ENCODE measurements around the gene TANC2.

The TANC2 gene

GRCh38 chr17:62966426-62967204, 580 bp downstream of the TANC2 start:
- no peaks in the 10 kb centered on the region for H3K36me3 ChIP-seq (ENCODE audit: control insufficient read depth in 2 of 2, insufficient read depth in 1 of 2, low read length in 2 of 2)
- POLR2A ChIA-PET, result interaction anchor here (0.6 to 1.6 kb wide), 2 partner anchors 53 to 188 kb away, joined by 3 to 4 read pairs; no protein-coding TSS in a partner anchor
- CTCF ChIA-PET, result interaction anchor here (0.6 to 1.8 kb wide), 7 partner anchors 20 to 793 kb away, joined by 3 to 6 read pairs (median 3); no protein-coding TSS in a partner anchor
- H3K9me3 ChIP-seq (ENCODE audit: control insufficient read depth, insufficient read depth, low read depth, low read length), result no peaks in the 10 kb centered on the region
- peaks cover 12% of the 10 kb centered on the region for H3K4me1 ChIP-seq (ENCODE audit: control insufficient read depth, insufficient read depth, low read length)
- H3K4me3 ChIP-seq (ENCODE audit: low read depth, low read length), result peak overlapping the region; percentile 66
- H3K27ac ChIP-seq (ENCODE audit: extremely low read depth, low read depth, low read length), result peak overlapping the region; percentile 93
- TF ChIP-seq ZNF391 (tag by site-specific recombination; IDR thresholded peaks at IDR 0.05; ENCODE audit: borderline replicate concordance, low read depth), result no peak
- TF ChIP-seq ZNF600 (tag by site-specific recombination; IDR thresholded peaks at IDR 0.05), result peak; percentile 99
- TF ChIP-seq ZNF555 (tag by site-specific recombination; conservative IDR thresholded peaks at IDR 0.05), result no peak
- TF ChIP-seq KLF16 (tag by site-specific recombination; IDR thresholded peaks at IDR 0.05), result peak; percentile 25; the same call in 1 of the 2 replicates
- TF ChIP-seq PBX3 (CRISPR knock-in tag; IDR thresholded peaks at IDR 0.05), result 0 out of 2 replicates have a peak, but pooled peaks have one; percentile 71
- peak; percentile 48 for TF ChIP-seq ZBTB26 (tag by site-specific recombination; optimal IDR thresholded peaks at IDR 0.05)
- no peak; the same call in 1 of the 2 replicates for TF ChIP-seq EGR2 (tag by site-specific recombination; IDR thresholded peaks at IDR 0.05; ENCODE audit: low read depth)
- 0 out of 2 replicates have a peak, but pooled peaks have one; percentile 25 for TF ChIP-seq SP3 (tag by site-specific recombination; IDR thresholded peaks at IDR 0.05)
- TF ChIP-seq ZBTB8A (tag by site-specific recombination; IDR thresholded peaks at IDR 0.05), result peak; percentile 56
- peak; percentile 75 for TF ChIP-seq ZEB2 (tag by site-specific recombination; IDR thresholded peaks at IDR 0.05)
- no peak for TF ChIP-seq ZNF214 (tag by site-specific recombination; IDR thresholded peaks at IDR 0.05; ENCODE audit: borderline replicate concordance)
- peak; percentile 83 for TF ChIP-seq ZNF335 (tag by site-specific recombination; conservative IDR thresholded peaks at IDR 0.05)
- TF ChIP-seq ZFHX2 (tag by site-specific recombination; conservative IDR thresholded peaks at IDR 0.05), result peak; percentile 57
- no peak for TF ChIP-seq SCRT2 (tag by site-specific recombination; IDR thresholded peaks at IDR 0.05)
- peak; percentile 55; the same call in 1 of the 2 replicates for TF ChIP-seq INSM2 (tag by site-specific recombination; IDR thresholded peaks at IDR 0.05)
- TF ChIP-seq GLIS2 (tag by site-specific recombination; IDR thresholded peaks at IDR 0.05), result peak; percentile 62
- peak; percentile 45; the same call in 1 of the 2 replicates for TF ChIP-seq ZNF777 (tag by site-specific recombination; IDR thresholded peaks at IDR 0.05; ENCODE audit: borderline replicate concordance)
- peak; percentile 45; the same call in 1 of the 2 replicates for TF ChIP-seq ZBTB10 (tag by site-specific recombination; IDR thresholded peaks at IDR 0.05)
- peak; percentile 39; the same call in 1 of the 2 replicates for TF ChIP-seq ZNF341 (tag by site-specific recombination; IDR thresholded peaks at IDR 0.05; ENCODE audit: low read depth)
- TF ChIP-seq ZNF23 (tag by site-specific recombination; IDR thresholded peaks at IDR 0.05; ENCODE audit: borderline replicate concordance), result no peak
- TF ChIP-seq FEZF1 (tag by site-specific recombination; IDR thresholded peaks at IDR 0.05), result peak; percentile 79
- peak; percentile 49; the same call in 1 of the 2 replicates for TF ChIP-seq ZBTB17 (tag by site-specific recombination; IDR thresholded peaks at IDR 0.05)
- peak; percentile 70; the same call in 1 of the 2 replicates for TF ChIP-seq ZBTB20 (tag by site-specific recombination; IDR thresholded peaks at IDR 0.05)
- peak; percentile 64; the same call in 1 of the 2 replicates for TF ChIP-seq ZBTB48 (tag by site-specific recombination; IDR thresholded peaks at IDR 0.05)
- TF ChIP-seq ZNF664 (tag by site-specific recombination; IDR thresholded peaks at IDR 0.05), result no peak
- peak; percentile 55 for TF ChIP-seq KLF9 (tag by site-specific recombination; IDR thresholded peaks at IDR 0.05; ENCODE audit: low read depth)
- peak; percentile 53; the same call in 1 of the 2 replicates for TF ChIP-seq ZBTB7A (tag by site-specific recombination; IDR thresholded peaks at IDR 0.05; ENCODE audit: low read depth)
- TF ChIP-seq ZNF660 (tag by site-specific recombination; IDR thresholded peaks at IDR 0.05), result no peak
- no peak for TF ChIP-seq ZNF514 (tag by site-specific recombination; IDR thresholded peaks at IDR 0.05)
- TF ChIP-seq ZNF654 (tag by site-specific recombination; IDR thresholded peaks at IDR 0.05; ENCODE audit: low read depth), result no peak
- peak; percentile 45; the same call in 1 of the 2 replicates for TF ChIP-seq ZNF2 (tag by site-specific recombination; IDR thresholded peaks at IDR 0.05)
- TF ChIP-seq IKZF3 (tag by site-specific recombination; IDR thresholded peaks at IDR 0.05), result no peak
